HepG2 (cell line): ENCODE results near the gene MRFAP1L1.

Experiments used
- HCFC1 ChIP-seq: fragments of 150-350 bp; IDR thresholded peaks from 2 replicates; pipeline ENCODE4 v1.6.1; 2014; ENCODE audit warnings: low read depth, low read length
- RERE ChIP-seq: IDR thresholded peaks from 2 replicates; pipeline ENCODE4 v1.6.1; 2016; ENCODE audit warnings: low read depth, missing genetic modification reagents, missing compliant biosample characterization
- SAFB2 ChIP-seq: sonication (generic); formaldehyde crosslinking; IDR thresholded peaks from 2 replicates; pipeline ENCODE4 v1.5.1; 2020; ENCODE audit warnings: missing genetic modification reagents, low read depth, mild to moderate bottlenecking, borderline replicate concordance
- SKI ChIP-seq: fragments of 450-650 bp; IDR thresholded peaks from one replicate; pipeline ENCODE4 v1.6.1; 2018; ENCODE audit warnings: mild to moderate bottlenecking; ENCODE audit not compliant: partially characterized antibody
- SPEN ChIP-seq: sonication (generic); formaldehyde crosslinking; IDR thresholded peaks from 2 replicates; pipeline ENCODE4 v1.5.1; 2020; ENCODE audit warnings: low read depth, mild to moderate bottlenecking, missing genetic modification reagents
- ZNF136 ChIP-seq: sonication (generic); formaldehyde crosslinking; IDR thresholded peaks from 2 replicates; pipeline ENCODE4 v1.8.1; 2022; ENCODE audit warnings: low read depth, mild to moderate bottlenecking, moderate library complexity, missing genetic modification reagents
- ZNF234 ChIP-seq: sonication (generic); formaldehyde crosslinking; conservative IDR thresholded peaks from 2 replicates; pipeline ENCODE4 v1.5.1; 2020; ENCODE audit warnings: mild to moderate bottlenecking, missing genetic modification reagents
- ZSCAN29 ChIP-seq: sonication (generic); formaldehyde crosslinking; conservative IDR thresholded peaks from 2 replicates; pipeline ENCODE4 v1.4.0; 2020; ENCODE audit warnings: mild to moderate bottlenecking, missing genetic modification reagents
- ZSCAN30 ChIP-seq: sonication (generic); formaldehyde crosslinking; IDR thresholded peaks from 2 replicates; pipeline ENCODE4 v1.5.0; 2020; ENCODE audit warnings: mild to moderate bottlenecking, missing genetic modification reagents
- TF ChIP-seq, protein P1 (sequence below): sonication (generic); formaldehyde crosslinking; IDR thresholded peaks from 2 replicates; pipeline ENCODE4 v1.5.0; 2020; ENCODE audit warnings: mild to moderate bottlenecking, missing genetic modification reagents, moderate library complexity

- no peak for TF ChIP-seq HCFC1
- TF ChIP-seq, protein P1, sequence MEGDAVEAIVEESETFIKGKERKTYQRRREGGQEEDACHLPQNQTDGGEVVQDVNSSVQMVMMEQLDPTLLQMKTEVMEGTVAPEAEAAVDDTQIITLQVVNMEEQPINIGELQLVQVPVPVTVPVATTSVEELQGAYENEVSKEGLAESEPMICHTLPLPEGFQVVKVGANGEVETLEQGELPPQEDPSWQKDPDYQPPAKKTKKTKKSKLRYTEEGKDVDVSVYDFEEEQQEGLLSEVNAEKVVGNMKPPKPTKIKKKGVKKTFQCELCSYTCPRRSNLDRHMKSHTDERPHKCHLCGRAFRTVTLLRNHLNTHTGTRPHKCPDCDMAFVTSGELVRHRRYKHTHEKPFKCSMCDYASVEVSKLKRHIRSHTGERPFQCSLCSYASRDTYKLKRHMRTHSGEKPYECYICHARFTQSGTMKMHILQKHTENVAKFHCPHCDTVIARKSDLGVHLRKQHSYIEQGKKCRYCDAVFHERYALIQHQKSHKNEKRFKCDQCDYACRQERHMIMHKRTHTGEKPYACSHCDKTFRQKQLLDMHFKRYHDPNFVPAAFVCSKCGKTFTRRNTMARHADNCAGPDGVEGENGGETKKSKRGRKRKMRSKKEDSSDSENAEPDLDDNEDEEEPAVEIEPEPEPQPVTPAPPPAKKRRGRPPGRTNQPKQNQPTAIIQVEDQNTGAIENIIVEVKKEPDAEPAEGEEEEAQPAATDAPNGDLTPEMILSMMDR (CRISPR knock-in tag) = no peak
- no peak for TF ChIP-seq ZSCAN30 (CRISPR knock-in tag)
- TF ChIP-seq ZNF234 = no peak
- no peak for TF ChIP-seq RERE (CRISPR knock-in tag)
- TF ChIP-seq SPEN (CRISPR knock-in tag) = no peak
- TF ChIP-seq ZNF136 (CRISPR knock-in tag) = no peak
- TF ChIP-seq SAFB2 (CRISPR knock-in tag) = no peak
- no peak for TF ChIP-seq ZSCAN29 (CRISPR knock-in tag)
- no peak for TF ChIP-seq SKI
Observed at GRCh38 chr4:6724421-6725111, 14.9 kb upstream of the MRFAP1L1 start.
